ENCODE data around the gene CCNY. TPM values are rescaled to one million over a fixed set of nuclear protein-coding genes. Genes with fewer than 3 reads are reported as not detected.

Gene CCNY
- total RNA-seq, 1 experiment from 2014 or later = 59.1 TPM

DNA sequence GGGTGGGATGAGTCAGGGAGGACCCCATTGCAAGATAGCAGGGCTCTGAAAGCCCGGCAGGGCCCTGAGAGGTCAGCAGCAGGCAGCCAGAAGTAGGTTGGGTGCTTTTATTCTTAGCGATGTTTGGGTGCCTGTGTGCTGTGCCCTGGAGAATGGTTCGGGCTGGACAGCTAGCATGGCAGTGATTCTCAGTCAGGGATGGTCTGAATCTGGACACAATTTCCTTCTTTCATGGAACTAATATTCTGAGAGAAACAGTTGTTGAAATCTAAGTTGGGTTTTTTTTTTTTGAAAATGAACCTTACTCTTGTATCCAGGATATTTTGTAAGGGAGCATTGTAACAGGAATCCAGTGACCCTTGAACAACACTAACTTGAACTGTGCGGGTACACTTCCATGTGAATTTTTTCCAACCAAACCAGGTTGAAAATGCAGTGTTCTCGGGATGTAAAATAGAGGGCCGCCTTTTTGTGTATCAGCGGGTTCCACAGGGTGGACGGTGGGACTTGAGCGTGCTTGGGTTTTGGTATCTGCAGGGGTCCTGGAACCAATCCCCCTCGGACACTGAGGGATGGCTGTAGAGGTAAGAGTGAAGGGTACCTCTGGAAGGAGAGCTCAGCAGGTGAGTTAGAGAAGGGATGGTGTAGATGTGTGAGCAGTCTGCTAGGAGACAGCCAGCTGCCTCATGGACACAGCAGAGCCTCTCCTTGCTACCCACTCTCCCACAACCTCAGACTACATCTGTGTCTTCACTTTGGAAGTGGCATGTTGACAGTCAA, 12.5 kb downstream of the CCNY start:
- intact Hi-C loops (cut with micrococcal nuclease; ENCODE audit: unreplicated experiment) = no loop called here
- TF ChIP-seq, protein P1, sequence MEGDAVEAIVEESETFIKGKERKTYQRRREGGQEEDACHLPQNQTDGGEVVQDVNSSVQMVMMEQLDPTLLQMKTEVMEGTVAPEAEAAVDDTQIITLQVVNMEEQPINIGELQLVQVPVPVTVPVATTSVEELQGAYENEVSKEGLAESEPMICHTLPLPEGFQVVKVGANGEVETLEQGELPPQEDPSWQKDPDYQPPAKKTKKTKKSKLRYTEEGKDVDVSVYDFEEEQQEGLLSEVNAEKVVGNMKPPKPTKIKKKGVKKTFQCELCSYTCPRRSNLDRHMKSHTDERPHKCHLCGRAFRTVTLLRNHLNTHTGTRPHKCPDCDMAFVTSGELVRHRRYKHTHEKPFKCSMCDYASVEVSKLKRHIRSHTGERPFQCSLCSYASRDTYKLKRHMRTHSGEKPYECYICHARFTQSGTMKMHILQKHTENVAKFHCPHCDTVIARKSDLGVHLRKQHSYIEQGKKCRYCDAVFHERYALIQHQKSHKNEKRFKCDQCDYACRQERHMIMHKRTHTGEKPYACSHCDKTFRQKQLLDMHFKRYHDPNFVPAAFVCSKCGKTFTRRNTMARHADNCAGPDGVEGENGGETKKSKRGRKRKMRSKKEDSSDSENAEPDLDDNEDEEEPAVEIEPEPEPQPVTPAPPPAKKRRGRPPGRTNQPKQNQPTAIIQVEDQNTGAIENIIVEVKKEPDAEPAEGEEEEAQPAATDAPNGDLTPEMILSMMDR (IDR thresholded peaks at IDR 0.05; ENCODE audit: unreplicated experiment) = no peak
- Mint-ChIP-seq H3K36me3 (ENCODE audit: insufficient read depth, unreplicated experiment) (no peaks in the 10 kb centered on the region), H3K27ac (ENCODE audit: unreplicated experiment) (no peak overlapping the region), H3K27me3 (ENCODE audit: unreplicated experiment) (no peaks in the 10 kb centered on the region), H3K4me1 (ENCODE audit: low read depth, unreplicated experiment) (peaks cover 15% of the 10 kb centered on the region), H3K9me3 (ENCODE audit: low read depth, unreplicated experiment) (no peaks in the 10 kb centered on the region), H3K4me3 (ENCODE audit: low read depth, unreplicated experiment) (no peak overlapping the region)
- CTCF ChIA-PET = no interaction called here
- no TSS peak for BruUV-seq (replicated peaks)
- DNase-seq = no peak

DNA sequence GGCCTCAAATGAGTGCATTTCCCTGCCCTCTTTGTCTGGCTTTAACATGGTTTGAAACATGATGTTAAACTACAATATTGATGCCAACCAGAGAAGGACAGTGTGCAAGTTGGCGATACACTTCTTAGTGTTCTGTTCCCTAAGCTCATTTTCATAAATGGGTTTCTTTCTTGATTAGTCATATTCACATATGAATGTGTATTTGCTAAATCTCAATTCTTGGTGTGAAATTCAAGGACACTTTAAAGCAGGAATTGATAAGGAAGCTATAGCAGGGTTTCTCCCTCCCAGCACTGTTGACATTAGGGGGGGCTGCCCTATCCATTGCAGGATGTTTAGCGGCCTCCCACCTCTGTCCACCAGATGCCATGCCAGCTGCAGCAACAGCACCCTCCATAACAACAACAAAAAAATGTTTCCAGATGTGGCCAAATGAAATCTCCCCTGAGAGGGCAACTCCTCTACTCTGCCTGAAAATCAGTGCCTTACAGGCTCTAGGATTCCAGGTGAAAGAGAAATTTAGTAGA, 13.1 kb downstream of the CCNY start:
- Mint-ChIP-seq H3K4me3 (ENCODE audit: low read depth, unreplicated experiment) (no peak overlapping the region), H3K9me3 (ENCODE audit: low read depth, unreplicated experiment) (no peaks in the 10 kb centered on the region), H3K36me3 (ENCODE audit: insufficient read depth, unreplicated experiment) (no peaks in the 10 kb centered on the region), H3K4me1 (ENCODE audit: low read depth, unreplicated experiment) (peaks cover 22% of the 10 kb centered on the region), H3K27me3 (ENCODE audit: unreplicated experiment) (no peaks in the 10 kb centered on the region), H3K27ac (ENCODE audit: unreplicated experiment) (no peak overlapping the region)
- TF ChIP-seq, protein P1 (IDR thresholded peaks at IDR 0.05; ENCODE audit: unreplicated experiment) = no peak
- CTCF ChIA-PET = no interaction called here
- intact Hi-C loops (cut with micrococcal nuclease; ENCODE audit: unreplicated experiment) = no loop called here
- BruUV-seq (replicated peaks) = no TSS peak
- no peak for DNase-seq

DNA sequence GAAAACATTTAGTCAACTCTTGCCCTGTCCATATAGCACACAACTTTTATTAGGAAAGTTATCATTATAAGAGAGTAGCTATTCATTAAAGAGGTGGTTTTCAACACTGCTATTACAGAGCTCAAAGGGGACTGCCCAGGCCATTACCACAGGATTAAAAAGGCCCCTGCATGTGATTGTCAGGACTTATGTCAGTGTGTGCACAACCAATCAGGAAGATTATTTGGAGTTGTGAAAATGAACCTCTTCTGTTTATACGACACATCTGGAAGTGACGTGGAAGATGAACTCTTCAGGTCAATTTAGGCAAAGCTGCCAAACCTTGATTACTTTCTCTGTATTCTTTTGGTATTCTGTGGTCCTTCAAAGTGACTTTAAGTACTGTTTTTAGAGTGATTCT, 14.7 kb downstream of the CCNY start:
- H3K4me3 Mint-ChIP-seq (ENCODE audit: low read depth, unreplicated experiment) = no peak overlapping the region
- no peak for DNase-seq
- intact Hi-C loops (cut with micrococcal nuclease; ENCODE audit: unreplicated experiment) = no loop called here
- H3K27me3 Mint-ChIP-seq (ENCODE audit: unreplicated experiment) = no peaks in the 10 kb centered on the region
- peaks cover 21% of the 10 kb centered on the region for H3K4me1 Mint-ChIP-seq (ENCODE audit: low read depth, unreplicated experiment)
- no peak overlapping the region for H3K27ac Mint-ChIP-seq (ENCODE audit: unreplicated experiment)
- no TSS peak for BruUV-seq (replicated peaks)
- H3K9me3 Mint-ChIP-seq (ENCODE audit: low read depth, unreplicated experiment) = no peaks in the 10 kb centered on the region
- CTCF ChIA-PET = no interaction called here
- TF ChIP-seq, protein P1 (IDR thresholded peaks at IDR 0.05; ENCODE audit: unreplicated experiment) = no peak
- H3K36me3 Mint-ChIP-seq (ENCODE audit: insufficient read depth, unreplicated experiment) = no peaks in the 10 kb centered on the region

DNA sequence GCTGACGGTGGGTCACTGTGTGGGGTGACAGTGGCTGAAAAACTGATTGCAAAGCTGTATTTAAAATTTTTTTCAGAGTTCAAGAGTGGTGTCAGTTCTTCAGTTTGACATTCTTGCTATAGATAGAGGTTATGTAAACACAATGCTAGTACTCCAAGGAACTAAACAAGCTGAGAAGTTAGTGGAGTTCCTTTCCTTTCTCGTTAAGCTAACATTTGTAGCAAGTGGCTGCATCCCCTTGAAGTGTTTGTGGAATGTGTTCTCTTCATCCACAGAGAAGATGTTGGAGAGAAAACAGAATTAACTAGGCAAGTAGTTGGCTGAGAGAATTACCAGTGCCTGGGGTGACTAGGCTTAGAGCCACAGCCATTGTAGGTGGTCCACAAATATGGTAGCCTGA, 15.8 kb downstream of the CCNY start:
- Mint-ChIP-seq H3K36me3 (ENCODE audit: insufficient read depth, unreplicated experiment) (no peaks in the 10 kb centered on the region), H3K27ac (ENCODE audit: unreplicated experiment) (no peak overlapping the region), H3K27me3 (ENCODE audit: unreplicated experiment) (no peaks in the 10 kb centered on the region), H3K9me3 (ENCODE audit: low read depth, unreplicated experiment) (no peaks in the 10 kb centered on the region), H3K4me3 (ENCODE audit: low read depth, unreplicated experiment) (no peak overlapping the region), H3K4me1 (ENCODE audit: low read depth, unreplicated experiment) (peaks cover 21% of the 10 kb centered on the region)
- CTCF ChIA-PET = no interaction called here
- intact Hi-C loops (cut with micrococcal nuclease; ENCODE audit: unreplicated experiment) = no loop called here
- TF ChIP-seq, protein P1 (IDR thresholded peaks at IDR 0.05; ENCODE audit: unreplicated experiment) = no peak
- no peak for DNase-seq
- BruUV-seq (replicated peaks) = no TSS peak

Data from Calu3 (cell line).